NT2/D1 (cell line): ENCODE results near the gene CFAP61.
"Not testable (repeated sequence)": the region's sequence is repeated elsewhere in the genome, so short reads cannot be mapped to it uniquely, and the experiment has no call there.

Experiments
- DNase-seq: peaks from one replicate; pipeline ENCODE4 v3.0.0-alpha.2; 2011; ENCODE audit warnings: low read depth, low spot score
- H3K27me3 ChIP-seq: 2 replicates; pipeline ENCODE4 v1.6.0; 2011; ENCODE audit warnings: mild to moderate bottlenecking; ENCODE audit not compliant: insufficient read length, insufficient read depth
- H3K36me3 ChIP-seq: 2 replicates; pipeline ENCODE4 v1.6.1; 2011; ENCODE audit warnings: mild to moderate bottlenecking, low read length, mixed read lengths; ENCODE audit not compliant: insufficient read depth, insufficient read length
- H3K4me1 ChIP-seq: 2 replicates; pipeline ENCODE4 v1.5.1; 2011; ENCODE audit not compliant: insufficient read depth, insufficient read length
- H3K4me3 ChIP-seq: 2 replicates; pipeline ENCODE4 v1.5.1; 2011; ENCODE audit warnings: low read depth; ENCODE audit not compliant: insufficient read length
- H3K9ac ChIP-seq: 2 replicates; pipeline ENCODE4 v1.6.0; 2011; ENCODE audit warnings: low read depth; ENCODE audit not compliant: insufficient read length
- H3K9me3 ChIP-seq: 2 replicates; pipeline ENCODE4 v1.5.1; 2011; ENCODE audit warnings: mild to moderate bottlenecking, low read length; ENCODE audit not compliant: insufficient read depth
- SUZ12 ChIP-seq: IDR thresholded peaks from 2 replicates; pipeline ENCODE4 v1.6.1; 2011; ENCODE audit not compliant: insufficient read length, insufficient read depth; ENCODE audit errors: extremely low read depth
- YY1 ChIP-seq: IDR thresholded peaks from 2 replicates; pipeline ENCODE4 v1.6.1; 2011; ENCODE audit not compliant: insufficient read length, insufficient read depth
- ZNF274 ChIP-seq: IDR thresholded peaks from 2 replicates; pipeline ENCODE4 v1.6.1; 2011; ENCODE audit warnings: mild to moderate bottlenecking, low read depth, low read length

Gene CFAP61

DNA sequence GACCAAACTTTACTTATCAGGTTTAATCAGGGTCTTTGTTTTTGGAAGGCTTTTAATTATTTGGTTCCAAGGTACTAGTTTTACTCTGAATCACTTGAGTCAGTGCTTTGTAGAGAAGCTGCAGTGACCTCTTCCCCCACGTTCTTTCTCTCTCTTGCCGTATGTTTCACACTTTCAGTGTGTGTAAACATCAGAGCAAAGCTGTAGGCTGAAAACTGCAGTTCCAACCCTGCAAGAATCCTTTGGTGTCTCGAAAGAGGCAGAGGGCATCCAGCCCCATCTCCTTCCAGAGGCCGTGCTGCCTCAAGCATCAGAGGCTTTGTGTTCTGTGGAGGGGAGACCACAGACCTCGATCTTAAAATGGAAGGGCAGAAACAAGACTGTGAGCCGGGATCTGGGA, 42.1 kb downstream of the CFAP61 start:
- Histone ChIP-seq H3K27me3 (no peaks in the 10 kb centered on the region), H3K36me3 (no peaks in the 10 kb centered on the region), H3K9ac (no peak overlapping the region), H3K9me3 (no peaks in the 10 kb centered on the region), H3K4me1 (no peaks in the 10 kb centered on the region), H3K4me3 (no peak overlapping the region)
- no peak for DNase-seq
- TF ChIP-seq YY1 (no peak), SUZ12 (no peak), ZNF274 (no peak)

DNA sequence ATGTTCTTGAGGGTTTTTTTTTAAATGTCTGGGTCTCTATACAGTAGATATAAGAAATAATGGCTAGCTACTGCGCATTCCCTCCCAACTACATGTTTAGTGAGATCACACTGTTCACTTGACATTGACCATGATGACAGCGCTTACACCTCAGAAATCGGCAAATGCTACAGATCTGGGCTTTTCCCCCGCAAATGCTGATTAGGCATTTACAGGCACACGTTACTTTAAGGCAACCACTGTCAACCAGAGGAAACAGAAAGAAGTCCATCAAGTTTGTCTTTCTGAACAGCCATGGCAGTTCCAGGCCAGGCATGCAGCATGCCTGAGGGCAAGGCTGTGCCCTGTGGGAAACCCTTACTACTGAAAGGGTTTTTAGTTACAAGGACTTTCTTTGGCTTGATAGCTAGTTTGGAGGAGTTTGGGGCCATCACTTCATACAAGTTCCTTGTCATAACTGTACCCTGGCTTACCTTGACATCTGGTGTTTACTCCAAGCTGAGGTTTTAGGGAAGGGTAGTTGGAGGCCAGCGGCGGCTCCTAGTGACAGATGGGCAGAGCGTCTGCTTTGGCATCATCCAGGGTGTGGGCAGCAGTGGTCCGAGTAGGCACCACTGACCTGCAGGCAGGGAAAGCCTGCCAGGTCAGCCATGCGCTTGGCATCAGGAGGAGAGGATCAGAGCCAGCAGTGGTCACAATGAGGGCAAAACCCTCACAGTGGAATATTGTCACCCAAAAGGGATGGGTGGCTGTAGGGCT, 43.0 kb downstream of the CFAP61 start:
- no peak for DNase-seq
- Histone ChIP-seq H3K36me3 (no peaks in the 10 kb centered on the region), H3K4me3 (no peak overlapping the region), H3K9me3 (no peaks in the 10 kb centered on the region), H3K9ac (no peak overlapping the region), H3K27me3 (no peaks in the 10 kb centered on the region), H3K4me1 (no peaks in the 10 kb centered on the region)
- no peak for TF ChIP-seq YY1
- no peak for TF ChIP-seq SUZ12

GRCh38 chr20:20096421-20096820, 44.1 kb downstream of the CFAP61 start:
- H3K36me3 ChIP-seq, result no peaks in the 10 kb centered on the region
- TF ChIP-seq ZNF274, result no peak
- no peaks in the 10 kb centered on the region for H3K27me3 ChIP-seq
- H3K4me3 ChIP-seq, result no peak overlapping the region
- H3K9me3 ChIP-seq, result no peaks in the 10 kb centered on the region
- no peak for DNase-seq
- no peaks in the 10 kb centered on the region for H3K4me1 ChIP-seq
- no peak overlapping the region for H3K9ac ChIP-seq

DNA sequence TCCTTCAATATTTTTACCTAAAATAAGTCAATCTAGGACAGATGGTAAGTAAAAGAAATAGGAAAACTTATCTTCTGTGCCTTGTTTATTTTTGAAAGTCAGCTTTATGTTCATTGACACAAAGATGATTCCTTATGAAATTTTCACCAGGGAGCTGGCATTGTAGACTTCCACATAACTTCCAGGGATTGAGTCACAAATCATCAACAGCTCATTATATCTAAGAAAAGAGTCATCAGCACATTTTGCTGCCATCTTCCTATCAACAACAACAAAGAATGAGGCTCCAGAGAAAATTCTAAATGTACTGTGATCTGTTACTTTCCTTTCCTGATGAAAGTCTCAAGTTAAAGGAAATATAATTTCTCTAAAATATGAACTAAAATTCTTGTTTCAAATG, 48.5 kb downstream of the CFAP61 start:
- no peaks in the 10 kb centered on the region for H3K27me3 ChIP-seq
- H3K9me3 ChIP-seq, result no peaks in the 10 kb centered on the region
- DNase-seq, result no peak
- no peak overlapping the region for H3K4me3 ChIP-seq
- no peaks in the 10 kb centered on the region for H3K4me1 ChIP-seq
- no peaks in the 10 kb centered on the region for H3K36me3 ChIP-seq
- H3K9ac ChIP-seq, result no peak overlapping the region
- TF ChIP-seq SUZ12, result no peak
- TF ChIP-seq YY1, result no peak
- TF ChIP-seq ZNF274, result no peak

GRCh38 chr20:20102163-20102562, 49.8 kb downstream of the CFAP61 start:
- Histone ChIP-seq H3K9ac (no peak overlapping the region), H3K27me3 (no peaks in the 10 kb centered on the region), H3K4me1 (no peaks in the 10 kb centered on the region), H3K36me3 (no peaks in the 10 kb centered on the region), H3K4me3 (no peak overlapping the region), H3K9me3 (no peaks in the 10 kb centered on the region)
- no peak for DNase-seq
- TF ChIP-seq SUZ12 (no peak), YY1 (no peak), ZNF274 (no peak)

GRCh38 chr20:20102716-20103258, 50.5 kb downstream of the CFAP61 start:
- DNase-seq, result no peak
- Histone ChIP-seq H3K36me3 (no peaks in the 10 kb centered on the region), H3K9ac (no peak overlapping the region), H3K4me3 (no peak overlapping the region), H3K27me3 (no peaks in the 10 kb centered on the region), H3K4me1 (no peaks in the 10 kb centered on the region), H3K9me3 (no peaks in the 10 kb centered on the region)
- TF ChIP-seq ZNF274, result no peak
- TF ChIP-seq YY1, result no peak
- TF ChIP-seq SUZ12, result no peak

GRCh38 chr20:20103486-20103885, 51.2 kb downstream of the CFAP61 start:
- no peaks in the 10 kb centered on the region for H3K4me1 ChIP-seq
- no peak for DNase-seq
- TF ChIP-seq ZNF274, result no peak
- TF ChIP-seq SUZ12, result no peak
- no peak for TF ChIP-seq YY1
- H3K36me3 ChIP-seq, result no peaks in the 10 kb centered on the region
- H3K9ac ChIP-seq, result no peak overlapping the region
- H3K27me3 ChIP-seq, result no peaks in the 10 kb centered on the region
- H3K4me3 ChIP-seq, result no peak overlapping the region
- no peaks in the 10 kb centered on the region for H3K9me3 ChIP-seq

DNA sequence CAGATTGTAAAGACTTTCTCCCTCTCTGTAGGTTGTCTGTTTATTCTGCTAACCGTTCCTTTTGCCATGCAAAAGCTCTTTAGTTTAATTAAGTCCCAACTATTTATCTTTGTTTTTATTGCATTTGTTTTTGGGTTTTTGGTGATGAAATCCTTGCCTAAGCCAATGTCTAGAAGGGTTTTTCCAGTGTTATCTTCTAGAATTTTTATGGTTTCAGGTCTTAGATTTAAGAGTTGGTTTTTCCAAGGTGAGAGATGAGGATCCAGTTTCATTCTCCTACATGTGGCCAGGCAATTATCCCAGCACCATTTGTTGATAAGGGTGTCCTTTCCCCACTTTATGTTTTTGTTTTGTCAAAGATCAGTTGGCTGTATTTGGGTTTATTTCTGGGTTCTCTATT, 70.9 kb downstream of the CFAP61 start:
- H3K27me3 ChIP-seq, DNase-seq, H3K36me3 ChIP-seq, H3K9ac ChIP-seq, H3K4me3 ChIP-seq, H3K9me3 ChIP-seq, H3K4me1 ChIP-seq: not testable (repeated sequence)
